HCT116 (cell line): ENCODE measurements around the gene MIEF1.
A peak's percentile ranks its signal among the peaks of the same experiment; 100 is the strongest.

Source experiments
- EZH2 ChIP-seq: fragments of 200-600 bp; sonication (generic); IDR thresholded peaks from 2 replicates; pipeline ENCODE4 v1.6.1; 2017; ENCODE audit warnings: antibody characterized with exemption, mixed run types
- JUND ChIP-seq: IDR thresholded peaks from 2 replicates; pipeline ENCODE4 v1.6.1; 2012
- POLR2A ChIP-seq: IDR thresholded peaks from 2 replicates; pipeline ENCODE4 v1.7.0; 2011; ENCODE audit warnings: borderline replicate concordance; ENCODE audit not compliant: insufficient read depth, insufficient read length; ENCODE audit errors: extremely low read depth
- POLR2AphosphoS5 ChIP-seq: IDR thresholded peaks from 2 replicates; pipeline ENCODE4 v1.6.1; 2011; ENCODE audit warnings: mild to moderate bottlenecking, low read depth, low read length, moderate library complexity
- RAD21 ChIP-seq: IDR thresholded peaks from 2 replicates; pipeline ENCODE4 v1.6.1; 2012; ENCODE audit warnings: low read depth, mild to moderate bottlenecking
- SIN3A ChIP-seq: IDR thresholded peaks from 2 replicates; pipeline ENCODE4 v1.6.1; 2012; ENCODE audit warnings: low read depth
- TCF7L2 ChIP-seq: IDR thresholded peaks from 2 replicates; pipeline ENCODE4 v1.7.0; 2011; ENCODE audit warnings: borderline replicate concordance, inconsistent platforms; ENCODE audit not compliant: insufficient read depth, insufficient read length; ENCODE audit errors: extremely low read depth
- TF ChIP-seq, protein P1 (sequence below), 3 experiments: fragments of 200-600 bp in 1 of 3; sonication (generic) in 1 of 3; IDR thresholded peaks in 2 of 3; conservative IDR thresholded peaks in 1 of 3; 2 replicates each; pipeline ENCODE4 v1.5.1; 2012 to 2017; ENCODE audit warnings: low read depth in 2 of 3, low read length in 2 of 3, antibody characterized with exemption in 1 of 3, borderline replicate concordance in 1 of 3, control low read depth in 1 of 3, mild to moderate bottlenecking in 1 of 3, mixed read lengths in 1 of 3, mixed run types in 1 of 3, moderate library complexity in 1 of 3; ENCODE audit not compliant: insufficient read depth in 1 of 3
- TF ChIP-seq, protein P2 (sequence below): IDR thresholded peaks from 2 replicates; pipeline ENCODE4 v1.6.1; 2012; ENCODE audit warnings: low read depth
- TF ChIP-seq, protein P3 (sequence below): IDR thresholded peaks from 2 replicates; pipeline ENCODE4 v1.6.1; 2012
- TF ChIP-seq, protein P4 (sequence below): IDR thresholded peaks from 2 replicates; pipeline ENCODE4 v1.6.1; 2012

DNA sequence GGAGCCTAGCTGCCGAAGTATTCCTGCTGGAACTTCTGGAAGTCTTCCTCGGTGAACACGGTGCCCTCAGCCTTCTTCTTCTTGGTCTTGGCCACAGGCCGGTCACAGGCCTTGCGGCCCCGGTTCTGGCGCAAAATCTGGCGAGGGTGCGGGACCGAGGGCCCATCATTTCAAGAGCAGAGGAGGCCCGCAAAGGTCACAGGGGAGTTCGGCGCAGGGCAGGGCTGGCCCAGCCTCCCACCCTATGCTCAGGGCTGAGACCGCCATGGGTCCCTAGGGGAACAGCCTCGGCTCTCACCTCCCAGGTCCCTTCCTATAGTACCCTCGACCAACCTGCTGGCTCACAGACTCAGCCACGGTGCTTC, 27.4 kb downstream of the MIEF1 start:
- TF ChIP-seq, protein P1, sequence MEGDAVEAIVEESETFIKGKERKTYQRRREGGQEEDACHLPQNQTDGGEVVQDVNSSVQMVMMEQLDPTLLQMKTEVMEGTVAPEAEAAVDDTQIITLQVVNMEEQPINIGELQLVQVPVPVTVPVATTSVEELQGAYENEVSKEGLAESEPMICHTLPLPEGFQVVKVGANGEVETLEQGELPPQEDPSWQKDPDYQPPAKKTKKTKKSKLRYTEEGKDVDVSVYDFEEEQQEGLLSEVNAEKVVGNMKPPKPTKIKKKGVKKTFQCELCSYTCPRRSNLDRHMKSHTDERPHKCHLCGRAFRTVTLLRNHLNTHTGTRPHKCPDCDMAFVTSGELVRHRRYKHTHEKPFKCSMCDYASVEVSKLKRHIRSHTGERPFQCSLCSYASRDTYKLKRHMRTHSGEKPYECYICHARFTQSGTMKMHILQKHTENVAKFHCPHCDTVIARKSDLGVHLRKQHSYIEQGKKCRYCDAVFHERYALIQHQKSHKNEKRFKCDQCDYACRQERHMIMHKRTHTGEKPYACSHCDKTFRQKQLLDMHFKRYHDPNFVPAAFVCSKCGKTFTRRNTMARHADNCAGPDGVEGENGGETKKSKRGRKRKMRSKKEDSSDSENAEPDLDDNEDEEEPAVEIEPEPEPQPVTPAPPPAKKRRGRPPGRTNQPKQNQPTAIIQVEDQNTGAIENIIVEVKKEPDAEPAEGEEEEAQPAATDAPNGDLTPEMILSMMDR (IDR thresholded peaks at IDR 0.05 in 2 of 3, conservative IDR thresholded peaks at IDR 0.05 in 1 of 3; ENCODE audit: borderline replicate concordance in 1 of 3, insufficient read depth in 1 of 3, low read depth in 2 of 3, low read length in 2 of 3), result peak in 1 of 3 experiments; percentile 29; a peak in 1 of 6 replicates
- TF ChIP-seq, protein P2, sequence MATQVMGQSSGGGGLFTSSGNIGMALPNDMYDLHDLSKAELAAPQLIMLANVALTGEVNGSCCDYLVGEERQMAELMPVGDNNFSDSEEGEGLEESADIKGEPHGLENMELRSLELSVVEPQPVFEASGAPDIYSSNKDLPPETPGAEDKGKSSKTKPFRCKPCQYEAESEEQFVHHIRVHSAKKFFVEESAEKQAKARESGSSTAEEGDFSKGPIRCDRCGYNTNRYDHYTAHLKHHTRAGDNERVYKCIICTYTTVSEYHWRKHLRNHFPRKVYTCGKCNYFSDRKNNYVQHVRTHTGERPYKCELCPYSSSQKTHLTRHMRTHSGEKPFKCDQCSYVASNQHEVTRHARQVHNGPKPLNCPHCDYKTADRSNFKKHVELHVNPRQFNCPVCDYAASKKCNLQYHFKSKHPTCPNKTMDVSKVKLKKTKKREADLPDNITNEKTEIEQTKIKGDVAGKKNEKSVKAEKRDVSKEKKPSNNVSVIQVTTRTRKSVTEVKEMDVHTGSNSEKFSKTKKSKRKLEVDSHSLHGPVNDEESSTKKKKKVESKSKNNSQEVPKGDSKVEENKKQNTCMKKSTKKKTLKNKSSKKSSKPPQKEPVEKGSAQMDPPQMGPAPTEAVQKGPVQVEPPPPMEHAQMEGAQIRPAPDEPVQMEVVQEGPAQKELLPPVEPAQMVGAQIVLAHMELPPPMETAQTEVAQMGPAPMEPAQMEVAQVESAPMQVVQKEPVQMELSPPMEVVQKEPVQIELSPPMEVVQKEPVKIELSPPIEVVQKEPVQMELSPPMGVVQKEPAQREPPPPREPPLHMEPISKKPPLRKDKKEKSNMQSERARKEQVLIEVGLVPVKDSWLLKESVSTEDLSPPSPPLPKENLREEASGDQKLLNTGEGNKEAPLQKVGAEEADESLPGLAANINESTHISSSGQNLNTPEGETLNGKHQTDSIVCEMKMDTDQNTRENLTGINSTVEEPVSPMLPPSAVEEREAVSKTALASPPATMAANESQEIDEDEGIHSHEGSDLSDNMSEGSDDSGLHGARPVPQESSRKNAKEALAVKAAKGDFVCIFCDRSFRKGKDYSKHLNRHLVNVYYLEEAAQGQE, result no peak
- no peak for TF ChIP-seq JUND
- no peak for TF ChIP-seq SIN3A
- TF ChIP-seq RAD21, result no peak
- TF ChIP-seq, protein P3, sequence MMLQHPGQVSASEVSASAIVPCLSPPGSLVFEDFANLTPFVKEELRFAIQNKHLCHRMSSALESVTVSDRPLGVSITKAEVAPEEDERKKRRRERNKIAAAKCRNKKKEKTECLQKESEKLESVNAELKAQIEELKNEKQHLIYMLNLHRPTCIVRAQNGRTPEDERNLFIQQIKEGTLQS, result no peak
- TF ChIP-seq TCF7L2, result no peak
- no peak for TF ChIP-seq POLR2A
- no peak for TF ChIP-seq POLR2AphosphoS5
- TF ChIP-seq, protein P4, sequence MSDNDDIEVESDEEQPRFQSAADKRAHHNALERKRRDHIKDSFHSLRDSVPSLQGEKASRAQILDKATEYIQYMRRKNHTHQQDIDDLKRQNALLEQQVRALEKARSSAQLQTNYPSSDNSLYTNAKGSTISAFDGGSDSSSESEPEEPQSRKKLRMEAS, result no peak
- no peak for TF ChIP-seq EZH2
